LNCaP clone FGC (cell line): ENCODE measurements around the gene UBE2G2.

Experiments
- DNase-seq: peaks from one replicate; pipeline ENCODE4 v3.0.0-alpha.2; 2011; ENCODE audit warnings: low read depth
- H3K4me3 ChIP-seq: 2 replicates; pipeline ENCODE4 v1.5.1; 2011; ENCODE audit warnings: mild to moderate bottlenecking, low read depth, low read length, control low read depth
- TF ChIP-seq, protein P1 (sequence below): IDR thresholded peaks from 2 replicates; pipeline ENCODE4 v1.5.1; 2012; ENCODE audit warnings: mild to moderate bottlenecking; ENCODE audit not compliant: control insufficient read depth, insufficient read depth; ENCODE audit errors: extremely low read depth

UBE2G2 gene

GRCh38 chr21:44829507-44830092, 28.0 kb upstream of the UBE2G2 start:
- no peak for DNase-seq
- TF ChIP-seq, protein P1, sequence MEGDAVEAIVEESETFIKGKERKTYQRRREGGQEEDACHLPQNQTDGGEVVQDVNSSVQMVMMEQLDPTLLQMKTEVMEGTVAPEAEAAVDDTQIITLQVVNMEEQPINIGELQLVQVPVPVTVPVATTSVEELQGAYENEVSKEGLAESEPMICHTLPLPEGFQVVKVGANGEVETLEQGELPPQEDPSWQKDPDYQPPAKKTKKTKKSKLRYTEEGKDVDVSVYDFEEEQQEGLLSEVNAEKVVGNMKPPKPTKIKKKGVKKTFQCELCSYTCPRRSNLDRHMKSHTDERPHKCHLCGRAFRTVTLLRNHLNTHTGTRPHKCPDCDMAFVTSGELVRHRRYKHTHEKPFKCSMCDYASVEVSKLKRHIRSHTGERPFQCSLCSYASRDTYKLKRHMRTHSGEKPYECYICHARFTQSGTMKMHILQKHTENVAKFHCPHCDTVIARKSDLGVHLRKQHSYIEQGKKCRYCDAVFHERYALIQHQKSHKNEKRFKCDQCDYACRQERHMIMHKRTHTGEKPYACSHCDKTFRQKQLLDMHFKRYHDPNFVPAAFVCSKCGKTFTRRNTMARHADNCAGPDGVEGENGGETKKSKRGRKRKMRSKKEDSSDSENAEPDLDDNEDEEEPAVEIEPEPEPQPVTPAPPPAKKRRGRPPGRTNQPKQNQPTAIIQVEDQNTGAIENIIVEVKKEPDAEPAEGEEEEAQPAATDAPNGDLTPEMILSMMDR, result no peak
- H3K4me3 ChIP-seq, result no peak overlapping the region

DNA sequence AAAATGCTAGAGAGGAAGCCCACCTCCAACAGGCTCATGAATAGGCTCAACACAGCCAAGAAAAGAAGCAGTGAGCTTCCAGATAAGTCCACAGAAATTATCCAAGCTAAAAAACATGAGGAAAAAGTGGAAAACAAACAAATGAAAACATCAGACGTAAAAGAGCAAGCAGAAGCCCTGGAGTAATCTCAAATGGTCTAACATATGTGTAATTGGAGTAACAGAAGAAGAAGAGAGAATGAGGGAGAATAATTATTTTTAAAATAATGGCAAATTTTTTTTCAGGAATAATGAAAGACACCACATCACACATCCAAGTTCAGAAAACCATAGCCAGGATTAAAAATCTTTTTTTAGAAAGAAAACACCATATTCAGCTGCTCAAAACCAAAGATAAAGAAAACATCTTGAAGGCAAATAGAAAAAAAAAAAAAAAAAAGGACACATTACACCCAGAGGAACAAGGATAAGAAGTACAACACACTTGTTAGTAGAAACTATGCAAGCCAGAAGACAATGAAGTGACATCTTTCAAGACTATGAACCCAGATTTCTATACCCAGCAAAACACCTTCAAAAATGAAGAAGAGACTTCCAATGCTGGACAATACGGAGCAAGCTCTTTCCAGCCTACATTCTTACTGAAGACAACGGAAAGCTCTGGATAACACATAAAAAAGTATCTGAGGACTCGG, 26.9 kb upstream of the UBE2G2 start:
- no peak overlapping the region for H3K4me3 ChIP-seq
- TF ChIP-seq, protein P1, result no peak
- DNase-seq, result no peak

DNA sequence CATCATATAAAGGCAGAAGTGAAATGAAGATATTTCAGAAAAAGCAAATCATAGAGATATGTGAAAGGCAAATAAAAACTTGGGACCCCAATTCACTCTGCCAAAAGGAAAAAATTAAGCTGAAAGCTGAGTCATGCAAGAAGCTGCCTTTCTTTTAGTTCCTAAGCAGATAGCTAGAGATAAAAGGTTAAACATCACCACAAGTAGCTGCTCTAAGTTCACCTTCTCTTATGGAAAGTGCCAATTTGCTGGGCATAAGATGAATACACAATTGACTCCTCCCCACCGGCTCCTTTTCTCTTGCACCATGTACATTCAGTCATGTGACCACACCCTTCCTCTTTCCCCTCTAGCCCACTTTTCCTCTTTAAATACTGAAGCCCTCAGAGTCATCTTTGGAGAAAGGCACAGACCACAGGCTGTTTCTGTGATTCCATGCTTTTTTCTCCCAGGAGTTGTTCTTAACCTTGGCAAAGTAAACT, 21.6 kb upstream of the UBE2G2 start:
- no peak overlapping the region for H3K4me3 ChIP-seq
- TF ChIP-seq, protein P1, result no peak
- DNase-seq, result no peak

DNA sequence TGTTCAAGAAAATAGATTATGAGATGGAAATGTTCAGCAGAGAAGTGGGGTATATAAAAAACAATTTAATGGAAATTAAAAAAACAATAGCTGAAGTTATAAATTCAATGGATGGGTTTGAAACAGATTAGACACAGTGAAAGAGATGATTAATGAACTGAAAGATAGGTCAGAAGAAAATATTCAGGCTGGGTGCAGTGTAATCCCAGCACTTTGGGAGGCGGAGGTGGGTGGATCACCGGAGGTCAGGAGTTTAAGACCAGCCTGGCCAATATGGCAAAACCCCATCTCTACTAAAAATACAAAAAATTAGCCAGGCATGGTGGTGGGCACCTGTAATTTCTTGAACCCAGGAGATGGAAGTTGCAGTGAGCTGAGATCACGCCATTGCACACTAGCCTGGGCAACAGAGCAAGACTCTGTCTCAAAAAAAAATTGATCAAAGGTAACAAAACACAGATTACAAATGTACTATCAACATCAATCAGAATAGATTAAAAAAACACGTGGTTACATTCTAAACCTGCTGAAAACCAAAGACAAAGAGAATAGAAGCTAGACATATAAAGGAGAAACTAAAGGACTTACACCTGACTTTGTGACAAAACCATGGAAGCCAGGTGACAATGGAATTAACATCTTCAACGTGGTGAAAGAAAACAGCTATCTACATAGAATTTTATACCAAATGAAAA, 21.0 kb upstream of the UBE2G2 start:
- TF ChIP-seq, protein P1, result no peak
- no peak for DNase-seq

GRCh38 chr21:44820851-44821250, 19.2 kb upstream of the UBE2G2 start:
- no peak overlapping the region for H3K4me3 ChIP-seq
- DNase-seq, result no peak
- TF ChIP-seq, protein P1, result no peak

More for the DNA sequence above, 21.0 kb upstream of the UBE2G2 start:
- H3K4me3 ChIP-seq, result no peak overlapping the region

DNA sequence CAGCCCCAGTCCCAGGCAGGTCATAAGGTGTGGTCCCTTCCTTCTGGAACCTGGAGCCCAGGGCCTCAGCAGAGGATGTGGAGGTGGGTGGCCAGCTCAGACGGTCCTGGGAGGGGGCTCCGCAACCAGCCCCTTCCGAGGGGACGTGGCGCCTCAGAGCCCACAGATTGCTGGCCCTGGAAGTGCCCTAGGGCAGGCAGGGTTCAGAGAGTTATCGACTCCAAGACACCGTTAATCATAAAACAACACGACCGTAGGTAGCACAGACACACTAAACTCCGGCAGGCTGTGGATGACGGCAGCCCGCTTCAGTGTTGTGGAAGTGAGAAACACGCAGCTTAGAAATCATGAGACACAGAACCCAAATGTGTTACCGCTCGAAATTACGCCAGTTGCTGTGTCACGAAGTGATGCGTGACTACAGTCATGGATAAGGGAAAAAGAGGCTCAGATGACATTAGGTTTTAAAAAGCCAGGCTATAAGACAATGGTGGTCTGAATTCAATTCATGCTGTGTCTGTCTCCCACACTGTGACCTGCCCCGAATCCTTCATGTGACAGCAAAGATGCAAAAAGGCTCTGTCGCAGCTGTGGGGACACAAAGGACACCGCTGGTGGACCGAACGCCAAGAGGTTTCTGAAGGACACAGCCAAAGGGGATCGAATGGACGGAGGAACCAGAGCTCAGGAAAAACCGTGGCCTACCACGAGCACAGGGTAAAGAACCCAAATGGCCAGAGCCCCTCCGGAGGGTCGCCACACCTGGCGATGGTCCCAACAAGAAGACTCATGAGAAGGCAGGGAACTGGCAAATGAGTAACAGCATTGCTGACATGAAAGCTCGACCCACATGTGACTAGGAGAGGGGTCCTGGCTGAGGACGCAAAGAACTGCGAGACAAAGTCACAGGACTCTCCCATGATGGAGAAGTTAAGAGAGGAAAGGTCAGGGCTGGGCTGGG, 17.9 kb upstream of the UBE2G2 start:
- no peak overlapping the region for H3K4me3 ChIP-seq
- no peak for DNase-seq
- TF ChIP-seq, protein P1, result no peak
